NCI-H748 treated with DMSO at 0.1 percent for 48 hours (cell line): ENCODE data around the gene PAQR4.
"Not testable (repeated sequence)": the region's sequence is repeated elsewhere in the genome, so short reads cannot be mapped to it uniquely, and the experiment has no call there.

ENCODE experiments used
- DNase-seq: peaks from one replicate; lab custom pipeline; 2025; lab: John Stamatoyannopoulos, UW

Gene PAQR4

DNA sequence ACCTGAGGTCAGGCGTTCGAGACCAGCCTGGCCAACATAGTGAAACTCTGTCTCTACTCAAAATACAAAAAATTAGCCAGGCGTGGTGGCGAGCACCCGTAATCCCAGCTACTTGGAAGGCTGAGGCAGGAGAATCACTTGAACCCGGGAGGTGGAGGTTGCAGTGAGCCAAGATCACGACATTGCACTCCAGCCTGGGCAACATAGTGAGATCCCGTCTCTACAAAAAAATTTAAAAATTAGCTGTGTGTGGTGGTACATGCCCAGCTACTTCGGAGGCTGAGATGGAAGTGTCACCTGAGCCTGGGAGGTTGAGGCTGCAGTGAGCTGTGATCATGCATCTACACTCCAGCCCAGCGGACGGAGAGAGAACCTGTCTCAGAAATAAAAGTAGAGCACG lies 25.4 kb upstream of the PAQR4 start:
- DNase-seq = not testable (repeated sequence)

- DNase-seq = no peak
Observed at GRCh38 chr16:2946649-2947048, 22.5 kb upstream of the PAQR4 start.

- no peak for DNase-seq
Observed at GRCh38 chr16:2948807-2949704, 20.1 kb upstream of the PAQR4 start.

GRCh38 chr16:2949705-2950352 lies 19.3 kb upstream of the PAQR4 start:
- no peak for DNase-seq

GRCh38 chr16:2950353-2950724 lies 18.8 kb upstream of the PAQR4 start:
- no peak for DNase-seq

- no peak for DNase-seq
Observed at GRCh38 chr16:2950773-2951172, 18.4 kb upstream of the PAQR4 start.

GRCh38 chr16:2952679-2953078 lies 16.5 kb upstream of the PAQR4 start:
- peak; percentile 15 for DNase-seq

- no peak for DNase-seq
Observed at GRCh38 chr16:2953706-2954627, 15.2 kb upstream of the PAQR4 start.

DNA sequence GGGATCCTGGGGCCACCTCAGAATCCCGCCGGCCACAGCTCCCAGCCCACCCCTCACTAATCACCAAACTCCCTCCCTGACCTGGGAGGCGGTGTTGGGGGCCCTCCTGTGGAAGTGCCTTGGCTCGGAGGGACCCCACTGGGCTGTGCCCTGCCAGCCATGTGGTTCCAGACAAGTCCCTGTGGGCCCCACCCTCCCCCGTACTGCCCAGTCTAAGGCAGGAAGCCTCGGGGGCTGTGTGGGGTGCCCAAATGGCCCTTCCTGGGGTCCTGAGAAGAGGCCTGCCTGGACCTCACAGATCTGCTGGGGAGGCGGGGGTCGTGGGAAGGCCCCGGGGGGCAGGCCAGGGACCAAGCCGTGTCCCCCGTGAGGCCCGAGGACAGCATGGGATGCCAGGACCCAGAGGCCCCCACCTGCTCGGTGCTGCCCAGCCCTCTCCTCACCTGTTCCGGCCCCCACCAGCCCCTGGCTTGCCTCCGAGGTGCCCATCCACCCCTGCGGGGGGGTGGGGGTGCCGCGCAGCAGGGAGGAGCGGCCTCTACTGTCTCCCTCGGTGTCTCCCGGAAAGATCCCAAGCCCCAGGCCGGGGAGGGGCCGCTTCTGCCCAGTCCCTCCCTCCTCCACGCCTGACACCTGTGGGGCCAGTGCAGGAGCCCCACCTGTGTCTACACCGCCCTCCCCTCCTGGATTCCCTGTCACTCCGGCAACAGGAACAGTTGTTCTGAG lies 14.3 kb upstream of the PAQR4 start:
- no peak for DNase-seq

DNA sequence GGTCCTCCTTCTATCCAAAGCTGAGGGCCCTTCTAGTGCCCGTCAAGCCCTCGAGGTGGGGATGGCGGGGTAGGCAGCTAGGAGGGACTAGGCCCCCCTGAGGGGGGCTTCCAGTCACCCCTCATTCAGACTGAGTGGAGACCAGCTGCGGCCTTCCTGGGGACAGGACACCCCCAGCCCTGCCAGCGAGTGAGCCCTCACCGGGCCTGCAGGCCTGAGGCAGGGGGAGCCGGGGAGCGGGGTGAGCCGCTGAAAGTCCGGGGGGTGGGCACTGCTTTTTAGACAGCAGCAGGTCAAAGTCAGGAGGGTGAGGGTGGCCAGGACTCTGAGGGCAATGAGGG lies 13.7 kb upstream of the PAQR4 start:
- no peak for DNase-seq

- no peak for DNase-seq
Observed at GRCh38 chr16:2955779-2956578, 13.2 kb upstream of the PAQR4 start.

DNA sequence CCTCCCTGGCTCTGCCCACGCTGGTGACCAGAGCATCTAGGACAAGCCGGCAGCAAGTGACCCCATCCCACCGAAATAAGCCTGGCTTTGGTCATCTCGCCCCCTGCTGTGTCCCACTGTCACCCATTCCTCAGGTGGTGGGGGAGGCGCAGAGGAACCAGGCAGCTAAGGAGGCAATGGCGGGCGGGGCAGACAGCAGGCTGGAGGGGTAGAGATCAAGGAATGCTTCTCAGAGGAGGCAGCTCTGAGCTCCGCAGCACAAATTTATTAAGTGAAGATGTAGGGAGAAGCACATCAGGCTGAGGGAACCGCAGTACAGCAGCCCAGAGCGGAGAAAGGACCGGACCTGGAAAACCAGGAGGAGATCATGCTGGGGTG lies 12.6 kb upstream of the PAQR4 start:
- no peak for DNase-seq

DNA sequence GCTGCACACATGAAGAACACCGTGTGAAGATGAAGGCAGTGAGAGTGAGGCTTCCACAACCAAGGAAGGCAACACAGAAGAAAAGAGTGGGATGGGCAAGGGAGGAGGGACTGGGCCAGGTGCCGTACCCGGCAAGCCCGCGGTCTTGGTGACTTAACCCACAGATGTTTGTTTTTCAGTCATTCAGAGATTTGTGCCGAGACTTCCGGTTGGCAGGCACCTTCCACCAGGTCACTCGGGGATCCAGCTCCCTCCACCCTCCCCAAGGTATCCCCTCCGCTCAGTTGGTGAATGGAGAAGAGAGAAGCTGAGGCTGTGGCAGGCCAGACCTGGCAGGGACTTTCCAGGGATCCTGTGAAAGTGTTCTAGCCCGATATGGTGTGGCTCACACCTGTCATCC lies 9.9 kb upstream of the PAQR4 start:
- DNase-seq = no peak

DNA sequence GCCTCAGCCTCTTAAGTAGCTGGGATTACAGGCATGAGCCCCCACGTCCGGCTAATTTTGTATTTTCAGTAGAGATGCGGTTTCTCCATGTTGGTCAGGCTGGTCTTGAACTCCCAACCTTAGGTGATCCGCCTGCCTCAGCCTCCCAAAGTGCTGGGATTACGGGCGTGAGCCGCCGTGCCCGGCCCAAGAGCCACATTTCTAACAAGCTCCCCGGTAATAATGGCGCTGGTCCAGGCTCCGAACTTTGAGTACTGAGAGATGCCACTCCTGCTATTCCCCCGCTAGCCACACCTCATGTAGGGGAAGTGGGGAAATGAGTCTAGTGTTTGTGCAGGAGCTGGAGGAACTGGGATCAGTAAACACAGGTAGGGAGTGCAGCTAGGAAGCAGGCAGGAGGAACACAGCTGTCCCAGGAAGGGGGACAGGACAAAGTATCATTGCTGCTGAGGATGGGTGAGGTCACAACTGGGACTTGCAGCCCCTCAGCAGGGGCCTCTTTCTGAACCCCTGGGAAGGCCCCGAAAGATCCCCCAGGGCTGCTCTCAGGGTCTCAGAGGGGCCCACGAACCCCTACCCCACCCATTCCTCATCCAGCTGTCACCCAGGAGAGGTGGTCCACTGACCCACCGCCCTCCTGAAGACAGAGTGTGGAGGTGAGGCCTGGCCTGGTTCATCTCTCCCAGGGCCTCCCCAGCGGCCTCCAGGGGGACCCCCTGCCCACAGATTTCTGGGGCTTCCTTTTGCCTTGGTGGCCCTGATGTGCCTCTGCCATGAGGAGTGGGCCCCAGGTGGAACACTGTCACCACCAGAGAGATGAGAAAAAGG lies 8.8 kb upstream of the PAQR4 start:
- DNase-seq = no peak

GRCh38 chr16:2962334-2963073 lies 6.6 kb upstream of the PAQR4 start:
- no peak for DNase-seq

DNA sequence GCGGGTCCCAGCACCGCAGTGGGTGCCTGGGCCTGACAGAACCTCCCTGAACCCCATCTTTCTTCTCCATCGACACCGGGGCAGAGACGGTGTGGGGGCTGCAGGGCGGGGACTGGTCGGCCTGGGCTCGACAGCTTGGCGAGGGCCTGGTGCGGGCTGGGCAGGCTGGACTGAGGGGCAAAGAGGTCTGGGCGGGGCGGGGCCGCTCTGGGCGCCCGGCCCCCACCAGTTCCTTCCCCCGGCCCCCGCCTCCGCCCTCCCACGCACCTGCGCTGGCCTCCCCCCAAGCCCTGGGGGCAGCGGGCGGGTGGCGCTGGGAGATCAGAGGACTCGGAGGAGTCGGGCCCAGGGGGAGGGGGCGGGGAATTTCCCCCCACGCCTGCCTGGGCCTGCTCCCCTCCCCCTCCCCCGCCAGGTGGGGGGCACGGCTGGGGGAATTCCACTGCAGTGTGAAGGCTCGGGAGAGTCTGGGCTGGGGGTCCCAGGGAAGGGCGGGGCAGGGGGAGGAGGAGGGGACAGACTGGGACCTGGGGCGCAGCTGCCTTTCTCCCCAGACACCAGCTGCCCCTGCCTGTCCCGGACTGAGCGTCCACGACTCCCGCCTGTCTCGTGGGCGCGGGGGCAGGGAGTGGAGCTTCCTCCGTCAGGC lies 6.0 kb upstream of the PAQR4 start:
- DNase-seq = no peak

DNA sequence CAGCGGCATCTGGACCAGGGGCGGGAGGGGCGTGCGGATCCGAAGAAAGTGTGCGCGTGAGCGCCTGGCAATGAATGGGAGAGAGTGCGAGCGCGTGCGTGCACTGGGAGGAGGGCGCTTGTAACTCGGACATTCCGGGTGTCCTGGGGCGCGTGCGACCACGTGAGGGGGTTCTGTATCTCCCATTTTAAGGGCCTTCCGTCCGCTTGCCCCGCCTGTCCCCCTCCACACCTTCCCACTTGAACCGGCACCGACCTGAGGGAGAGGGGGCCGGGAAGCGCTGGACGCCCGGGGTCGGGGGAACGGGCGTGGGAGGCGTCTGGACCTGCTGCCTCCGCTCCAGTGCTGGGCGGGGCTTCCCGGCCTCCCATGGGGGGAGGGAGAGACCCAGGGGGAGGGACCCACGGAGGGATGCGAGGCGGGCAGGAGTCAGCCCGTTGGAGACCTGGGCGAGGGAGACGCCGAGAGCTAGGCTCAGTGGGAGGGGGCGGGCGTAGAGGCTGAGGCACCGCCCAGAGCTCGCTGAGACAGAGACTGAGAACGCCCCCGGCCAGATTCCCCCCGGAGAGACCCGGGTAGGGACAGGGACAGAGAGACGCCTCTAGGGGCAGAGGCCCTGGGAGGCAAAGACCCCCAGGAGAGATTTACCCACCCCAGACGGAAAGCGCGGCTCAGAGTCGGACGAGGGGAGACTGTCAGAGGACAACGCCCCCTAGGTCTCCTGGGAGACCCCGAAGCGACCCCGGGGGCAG lies 5.2 kb upstream of the PAQR4 start, which contains the start of gene KREMEN2:
KREMEN2 (plus strand) TSS at position 553 of the 752 bp plus-strand sequence. CDS start 246 bp downstream, outside the sequence.
- DNase-seq = no peak
